H1 (cell line): ENCODE data around the gene UVSSA. TPM values are rescaled to one million over a fixed set of nuclear protein-coding genes. Genes with fewer than 3 reads are reported as not detected.

Experiments used
- CTCF ChIA-PET: fragments of 300-600 bp; sonication (Branson Sonifier 250); formaldehyde crosslinking; loops from one replicate; lab custom pipeline; 2021; ENCODE audit not compliant: partially characterized antibody; lab: Charles Lee
- POLR2A ChIA-PET: fragments of 300-600 bp; sonication (Branson Sonifier 250); formaldehyde crosslinking; loops from one replicate; lab custom pipeline; 2021; ENCODE audit warnings: inconsistent platforms; ENCODE audit not compliant: partially characterized antibody; lab: Charles Lee
- DNase-seq, 2 experiments: peaks; one replicate each; pipeline versions ENCODE4 v3.0.0 to v3.0.0-alpha.2; 2010 to 2022; ENCODE audit warnings: low spot score in 2 of 2, low read depth in 1 of 2, mixed read lengths in 1 of 2
- FAIRE-seq: peaks from 2 replicates; lab custom pipeline; 2011; peaks lifted over from hg19 to GRCh38; lab: Jason Lieb, UNC
- H2AFZ ChIP-seq: 2 replicates; pipeline ENCODE4 v1.8.1; 2012; ENCODE audit warnings: low read length, inconsistent platforms
- H2AK5ac ChIP-seq: 2 replicates; pipeline ENCODE4 v1.6.1; 2013; ENCODE audit warnings: low read depth, low read length
- H2BK120ac ChIP-seq: replicated peaks from 2 replicates; pipeline ENCODE3; 2013; ENCODE audit warnings: low read depth, low read length, inconsistent platforms
- H2BK12ac ChIP-seq: 2 replicates; pipeline ENCODE4 v1.6.1; 2013; ENCODE audit warnings: low read depth, low read length
- H2BK15ac ChIP-seq: 2 replicates; pipeline ENCODE4 v1.6.1; 2013; ENCODE audit warnings: low read length
- H2BK20ac ChIP-seq: 2 replicates; pipeline ENCODE4 v1.6.1; 2013; ENCODE audit warnings: low read length
- H2BK5ac ChIP-seq: 2 replicates; pipeline ENCODE4 v1.6.1; 2013; ENCODE audit warnings: low read depth, low read length
- H3K14ac ChIP-seq: 2 replicates; pipeline ENCODE4 v1.6.1; 2013; ENCODE audit warnings: inconsistent platforms; ENCODE audit not compliant: insufficient read length
- H3K18ac ChIP-seq: 2 replicates; pipeline ENCODE4 v1.6.1; 2013; ENCODE audit warnings: low read length; ENCODE audit errors: extremely low read depth
- H3K23ac ChIP-seq: 2 replicates; pipeline ENCODE4 v1.6.1; 2013; ENCODE audit warnings: inconsistent platforms; ENCODE audit not compliant: insufficient read length
- H3K23me2 ChIP-seq: 2 replicates; pipeline ENCODE4 v1.6.1; 2013; ENCODE audit warnings: low read depth, low read length
- H3K27ac ChIP-seq: 2 replicates; pipeline ENCODE4 v1.6.1; 2011; ENCODE audit warnings: low read depth, low read length, inconsistent platforms
- H3K27me3 ChIP-seq, 4 experiments: replicated peaks in 1 of 4; 1 replicate in 1 of 4; 2 replicates in 3 of 4; pipeline versions ENCODE4 v1.6.1 to v1.8.1; 2011 to 2013; ENCODE audit warnings: low read length in 3 of 4, mild to moderate bottlenecking in 3 of 4, inconsistent platforms in 2 of 4, mixed read lengths in 2 of 4, moderate library complexity in 1 of 4; ENCODE audit not compliant: control insufficient read depth in 3 of 4, insufficient read depth in 3 of 4; ENCODE audit errors: extremely low read depth in 1 of 4
- H3K36me3 ChIP-seq, 4 experiments: 2 replicates each; pipeline versions ENCODE4 v1.6.1 to v1.8.1; 2011 to 2013; ENCODE audit warnings: mild to moderate bottlenecking in 4 of 4, low read length in 3 of 4, moderate library complexity in 2 of 4, control low read depth in 1 of 4, inconsistent platforms in 1 of 4; ENCODE audit not compliant: insufficient read depth in 4 of 4, control insufficient read depth in 2 of 4
- H3K4ac ChIP-seq: replicated peaks from 2 replicates; pipeline ENCODE3; 2013; ENCODE audit warnings: low read length, low read depth, mixed read lengths, inconsistent platforms; ENCODE audit not compliant: insufficient read length
- H3K4me1 ChIP-seq, 4 experiments: replicated peaks in 1 of 4; 1 replicate in 1 of 4; 2 replicates in 3 of 4; pipeline versions ENCODE4 v1.6.1 to v1.8.1; 2011 to 2013; ENCODE audit warnings: low read length in 3 of 4, inconsistent platforms in 2 of 4, mixed read lengths in 1 of 4; ENCODE audit not compliant: insufficient read depth in 4 of 4, control insufficient read depth in 3 of 4
- H3K4me2 ChIP-seq, 2 experiments: 2 replicates each; pipeline versions ENCODE4 v1.6.1 to v1.8.1; 2011 to 2013; ENCODE audit warnings: low read depth in 2 of 2, low read length in 2 of 2, control low read depth in 1 of 2, inconsistent platforms in 1 of 2, mild to moderate bottlenecking in 1 of 2; ENCODE audit not compliant: insufficient read depth in 1 of 2
- H3K4me3 ChIP-seq, 4 experiments: fragments of 200-600, 300-600 bp in 1 of 4; sonication (generic), shearing (Covaris generic), sonication (Bioruptor Twin) in 1 of 4; 2 replicates each; pipeline versions ENCODE4 v1.5.1 to v1.8.1; 2011 to 2016; ENCODE audit warnings: low read length in 4 of 4, low read depth in 3 of 4, control low read depth in 2 of 4, inconsistent platforms in 2 of 4, mild to moderate bottlenecking in 2 of 4, mixed read lengths in 1 of 4, moderate library complexity in 1 of 4; ENCODE audit not compliant: insufficient read depth in 2 of 4; ENCODE audit errors: extremely low read depth in 1 of 4
- H3K56ac ChIP-seq: replicated peaks from 2 replicates; pipeline ENCODE3; 2013; ENCODE audit warnings: low read depth, mild to moderate bottlenecking, mixed read lengths, low read length, inconsistent platforms; ENCODE audit not compliant: insufficient read length
- H3K79me1 ChIP-seq: 2 replicates; pipeline ENCODE4 v1.6.1; 2013; ENCODE audit warnings: low read depth, low read length, control low read depth
- H3K79me2 ChIP-seq, 2 experiments: 2 replicates each; pipeline versions ENCODE4 v1.6.1 to v1.8.1; 2012 to 2013; ENCODE audit warnings: low read length in 2 of 2, mild to moderate bottlenecking in 2 of 2, inconsistent platforms in 1 of 2; ENCODE audit not compliant: insufficient read depth in 2 of 2, control insufficient read depth in 1 of 2
- H3K9ac ChIP-seq, 4 experiments: replicated peaks in 1 of 4; 1 replicate in 1 of 4; 2 replicates in 3 of 4; pipeline versions ENCODE4 v1.6.1 to v1.8.1; 2011 to 2013; ENCODE audit warnings: low read depth in 3 of 4, low read length in 3 of 4, control low read depth in 2 of 4, mild to moderate bottlenecking in 2 of 4, moderate library complexity in 2 of 4, inconsistent platforms in 1 of 4; ENCODE audit errors: extremely low read depth in 1 of 4
- H3K9me3 ChIP-seq, 2 experiments: 2 replicates each; pipeline versions ENCODE4 v1.6.1 to v1.8.1; 2012 to 2013; ENCODE audit warnings: mild to moderate bottlenecking in 2 of 2, moderate library complexity in 2 of 2, control low read depth in 1 of 2, inconsistent platforms in 1 of 2, low read depth in 1 of 2, low read length in 1 of 2, mixed read lengths in 1 of 2; ENCODE audit not compliant: insufficient read depth in 2 of 2
- H4K20me1 ChIP-seq, 2 experiments: replicated peaks in 1 of 2; 2 replicates each; pipeline versions ENCODE3 to v1.8.1; 2011 to 2013; ENCODE audit warnings: inconsistent platforms in 2 of 2, low read length in 2 of 2, mild to moderate bottlenecking in 1 of 2; ENCODE audit not compliant: insufficient read depth in 2 of 2, control insufficient read depth in 1 of 2
- H4K5ac ChIP-seq: 2 replicates; pipeline ENCODE4 v1.6.1; 2013; ENCODE audit warnings: low read length, low read depth, mixed read lengths, inconsistent platforms; ENCODE audit not compliant: insufficient read length
- H4K8ac ChIP-seq: 2 replicates; pipeline ENCODE4 v1.8.0; 2013; ENCODE audit warnings: mild to moderate bottlenecking, moderate library complexity, low read length, inconsistent platforms; ENCODE audit not compliant: insufficient read depth; ENCODE audit errors: extremely low read depth
- H4K91ac ChIP-seq: replicated peaks from 2 replicates; pipeline ENCODE3; 2013; ENCODE audit warnings: low read length, mixed read lengths, inconsistent platforms; ENCODE audit not compliant: insufficient read length
- BACH1 ChIP-seq: IDR thresholded peaks from 2 replicates; pipeline ENCODE4 v1.6.1; 2012; ENCODE audit warnings: low read length, improper control_type of control experiment
- CBX5 ChIP-seq: fragments of 300-800, 300-1000 bp; sonication (generic); IDR thresholded peaks from 2 replicates; pipeline ENCODE4 v1.7.1; 2016; ENCODE audit warnings: antibody characterized with exemption, low read length, low read depth
- CBX8 ChIP-seq: fragments of 300-800, 300-1000 bp; sonication (generic); IDR thresholded peaks from 2 replicates; pipeline ENCODE4 v1.7.1; 2016; ENCODE audit warnings: low read depth, low read length, borderline replicate concordance
- GTF2F1 ChIP-seq: IDR thresholded peaks from 2 replicates; pipeline ENCODE4 v1.6.1; 2012; ENCODE audit warnings: low read depth, low read length, improper control_type of control experiment, borderline replicate concordance
- KDM1A ChIP-seq: fragments of 200-600, 300-600 bp; sonication (generic); IDR thresholded peaks from 2 replicates; pipeline ENCODE4 v1.7.1; 2016; ENCODE audit warnings: mild to moderate bottlenecking, low read length, borderline replicate concordance
- RXRA ChIP-seq: IDR thresholded peaks from 2 replicates; pipeline ENCODE4 v1.6.1; 2011; ENCODE audit warnings: low read depth, mild to moderate bottlenecking, low read length, moderate library complexity; ENCODE audit not compliant: insufficient read depth
- SIRT6 ChIP-seq: IDR thresholded peaks from one replicate; pipeline ENCODE4 v1.7.1; 2012; ENCODE audit warnings: low read length, inconsistent platforms
- SRF ChIP-seq: IDR thresholded peaks from 2 replicates; pipeline ENCODE4 v1.6.1; 2011; ENCODE audit warnings: mild to moderate bottlenecking, low read depth, low read length, moderate library complexity
- ZNF274 ChIP-seq: IDR thresholded peaks from 2 replicates; pipeline ENCODE4 v1.7.0; 2012; ENCODE audit warnings: low read length, borderline replicate concordance; ENCODE audit errors: extremely low read depth
- WGBS, 2 experiments: shearing (Covaris generic) in 1 of 2; methylation state at CpG; one replicate each; pipeline versions ENCODE4 v1.1.6 to v1.1.7; 2013 to 2015; ENCODE audit warnings: low lambda C conversion rate in 2 of 2, mixed read lengths in 2 of 2, inconsistent platforms in 1 of 2, low coverage in 1 of 2, missing lambda C conversion rate in 1 of 2; ENCODE audit not compliant: insufficient replicate concordance in 2 of 2, insufficient coverage in 1 of 2, insufficient read length in 1 of 2; ENCODE audit errors: extremely low coverage in 1 of 2, missing lambda C conversion rate in 1 of 2; 5-methylcytosine and 5-hydroxymethylcytosine counted together
- polyA plus RNA-seq, 7 experiments: library from polyadenylated mRNA; depleted of rRNA in 3 of 7; stranded (reverse) in 5 of 7; unstranded in 2 of 7; fragments of >200 nt in 5 of 7; fragments of 200-250 nt in 2 of 7; gene quantifications; 1 replicate in 5 of 7; 2 replicates in 1 of 7; 4 replicates in 1 of 7; pipeline versions ENCODE4 v1.2.1 to v1.2.3, GENCODE V29; 2011 to 2013; ENCODE audit warnings: missing spikeins in 2 of 7, mixed read lengths in 2 of 7
- total RNA-seq: library from RNA; stranded (reverse); fragmentation: NEBNext Ultra II Directional; extraction: Animal tissue kit (Norgen Biotek cat#: 25700); gene quantifications from 2 replicates; pipeline ENCODE4 v1.2.1, GENCODE V29; 2021
- TF ChIP-seq, protein P1 (sequence below): IDR thresholded peaks from 2 replicates; pipeline ENCODE4 v1.6.1; 2011; ENCODE audit warnings: low read length, improper control_type of control experiment
- TF ChIP-seq, protein P2 (sequence below): IDR thresholded peaks from 2 replicates; pipeline ENCODE4 v1.6.1; 2012; ENCODE audit warnings: inconsistent platforms

Gene UVSSA
- total and polyA plus RNA-seq, 2 of the 8 experiments (the other 6 are each of a cell fraction or from before 2014, with no cell fraction given): 14.5 to 19.4 TPM

DNA sequence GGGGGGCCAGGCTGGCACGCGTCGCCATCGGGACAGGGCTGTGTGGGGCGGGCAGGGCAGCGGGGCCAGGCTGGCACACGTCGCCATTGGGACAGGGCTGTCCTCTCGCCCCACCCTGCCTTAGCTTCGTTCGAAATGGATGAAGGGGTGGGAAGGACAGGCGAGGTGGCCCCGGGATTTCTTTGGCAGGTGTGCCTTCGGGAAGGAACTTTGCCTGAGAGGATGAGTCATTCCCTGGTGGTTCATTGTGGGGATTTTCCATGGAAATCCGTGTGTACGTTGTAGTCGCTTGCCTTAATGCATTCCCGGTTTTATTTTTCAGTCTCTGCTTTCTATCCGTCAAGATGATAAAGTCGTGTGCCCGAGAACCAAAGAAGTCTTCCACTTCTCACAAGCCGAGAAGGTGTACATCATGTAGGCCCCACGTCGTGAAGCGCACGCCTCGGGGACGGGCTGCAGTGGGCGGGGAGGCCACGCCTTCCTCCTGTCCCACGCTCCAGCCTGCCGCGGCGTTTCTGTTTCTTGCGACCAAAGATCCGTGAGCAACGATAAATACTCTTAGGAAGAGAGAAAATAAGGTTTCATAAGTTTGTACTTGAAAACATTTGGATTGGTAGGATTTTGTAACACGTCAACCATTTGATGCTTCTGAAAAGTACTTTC lies 8.1 kb upstream of the UVSSA start:
- H3K9ac ChIP-seq: no peak overlapping the region
- H4K91ac ChIP-seq: no peak overlapping the region
- no peak overlapping the region for H2BK15ac ChIP-seq
- no peaks in the 10 kb centered on the region for H3K23me2 ChIP-seq
- H3K79me1 ChIP-seq: no peaks in the 10 kb centered on the region; the same call in 1 of the 2 replicates
- FAIRE-seq (no peak), DNase-seq (no peak)
- peaks cover 5 to 17% of the 10 kb centered on the region in 2 experiments for H4K20me1 ChIP-seq
- no peak overlapping the region for H2BK12ac ChIP-seq
- H3K4me3 ChIP-seq: no peak overlapping the region
- no peaks in the 10 kb centered on the region for H3K4me1 ChIP-seq
- H3K4ac ChIP-seq: no peak overlapping the region
- CTCF ChIA-PET: no interaction called here
- H3K23ac ChIP-seq: no peak overlapping the region
- H3K27me3 ChIP-seq: no peaks in the 10 kb centered on the region
- no peak overlapping the region for H3K56ac ChIP-seq
- no peak overlapping the region for H4K5ac ChIP-seq
- POLR2A ChIA-PET: interaction anchor here (1.7 kb wide), 1 partner anchor 9 kb away, joined by 6 read pairs; no protein-coding TSS in a partner anchor
- no peak overlapping the region for H2BK5ac ChIP-seq
- H3K27ac ChIP-seq: no peak overlapping the region
- no peaks in the 10 kb centered on the region for H3K9me3 ChIP-seq
- H3K18ac ChIP-seq: no peak overlapping the region
- no peaks in the 10 kb centered on the region for H3K79me2 ChIP-seq
- no peak overlapping the region for H2AK5ac ChIP-seq
- no peak overlapping the region for H2BK120ac ChIP-seq
- H3K4me2 ChIP-seq: no peak overlapping the region
- H2BK20ac ChIP-seq: no peak overlapping the region
- H3K14ac ChIP-seq: no peak overlapping the region
- WGBS, 2 experiments: 97% methylated on average over 26 of the region's 38 CpGs; no CpG with 5 or more reads in 1 of the 2 experiments
- no peak overlapping the region for H4K8ac ChIP-seq
- H3K36me3 ChIP-seq: peaks cover 10 to 56% (median 44%) of the 10 kb centered on the region in 4 experiments
- no peak overlapping the region for H2AFZ ChIP-seq
- no peak for TF ChIP-seq BACH1
- TF ChIP-seq ZNF274: no peak
- TF ChIP-seq CBX8: no peak
- TF ChIP-seq SRF: no peak
- TF ChIP-seq CBX5: no peak
- TF ChIP-seq, protein P1, sequence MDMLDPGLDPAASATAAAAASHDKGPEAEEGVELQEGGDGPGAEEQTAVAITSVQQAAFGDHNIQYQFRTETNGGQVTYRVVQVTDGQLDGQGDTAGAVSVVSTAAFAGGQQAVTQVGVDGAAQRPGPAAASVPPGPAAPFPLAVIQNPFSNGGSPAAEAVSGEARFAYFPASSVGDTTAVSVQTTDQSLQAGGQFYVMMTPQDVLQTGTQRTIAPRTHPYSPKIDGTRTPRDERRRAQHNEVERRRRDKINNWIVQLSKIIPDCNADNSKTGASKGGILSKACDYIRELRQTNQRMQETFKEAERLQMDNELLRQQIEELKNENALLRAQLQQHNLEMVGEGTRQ: no peak
- TF ChIP-seq RXRA: no peak
- TF ChIP-seq GTF2F1: no peak
- TF ChIP-seq KDM1A: no peak
- TF ChIP-seq, protein P2, sequence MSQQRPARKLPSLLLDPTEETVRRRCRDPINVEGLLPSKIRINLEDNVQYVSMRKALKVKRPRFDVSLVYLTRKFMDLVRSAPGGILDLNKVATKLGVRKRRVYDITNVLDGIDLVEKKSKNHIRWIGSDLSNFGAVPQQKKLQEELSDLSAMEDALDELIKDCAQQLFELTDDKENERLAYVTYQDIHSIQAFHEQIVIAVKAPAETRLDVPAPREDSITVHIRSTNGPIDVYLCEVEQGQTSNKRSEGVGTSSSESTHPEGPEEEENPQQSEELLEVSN: no peak
- TF ChIP-seq SIRT6: no peak
